ENCODE results near the gene VASH2. TPM values are rescaled to one million over a fixed set of nuclear protein-coding genes. Genes with fewer than 3 reads are reported as not detected.

The VASH2 gene
- total and polyA plus RNA-seq, 2 donors (not counting 1 experiment from before 2014, with no cell fraction given), result 0.06 TPM; not detected in 1

DNA sequence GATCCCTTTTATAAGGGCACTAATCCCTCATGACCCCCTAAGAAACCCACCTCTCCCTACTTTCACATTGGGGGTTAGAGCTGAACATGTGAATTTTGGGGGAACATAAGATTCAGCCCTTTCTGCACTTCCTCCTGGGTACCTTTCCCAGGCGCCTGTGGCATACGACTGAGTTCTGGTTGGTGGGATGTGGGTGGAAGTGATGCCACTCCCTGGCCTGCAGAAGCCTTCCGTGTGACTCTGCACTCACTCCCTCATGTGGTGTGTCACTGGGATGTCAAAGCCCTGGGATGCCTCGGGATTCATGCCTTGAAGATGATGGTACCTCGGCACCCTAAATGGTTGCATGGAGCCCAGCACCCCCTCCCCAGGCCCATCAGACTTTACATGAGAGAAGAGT lies 28.3 kb upstream of the VASH2 start:
- WGBS (ENCODE audit: insufficient coverage), result 86% methylated on average over 1 of the region's 5 CpGs
- ChIA-PET POLR2A (no interaction called here), CTCF (no interaction called here)
- H3K9me3 Mint-ChIP-seq (ENCODE audit: insufficient read depth), result peaks cover under 1% of the 10 kb centered on the region
- intact Hi-C loops (cut with micrococcal nuclease), result no loop called here
- no peak for TF ChIP-seq EZH2 (IDR thresholded peaks at IDR 0.05; ENCODE audit: borderline replicate concordance, insufficient read depth, low read depth, low read length, poor library complexity, severe bottlenecking)
- TF ChIP-seq, protein P1, sequence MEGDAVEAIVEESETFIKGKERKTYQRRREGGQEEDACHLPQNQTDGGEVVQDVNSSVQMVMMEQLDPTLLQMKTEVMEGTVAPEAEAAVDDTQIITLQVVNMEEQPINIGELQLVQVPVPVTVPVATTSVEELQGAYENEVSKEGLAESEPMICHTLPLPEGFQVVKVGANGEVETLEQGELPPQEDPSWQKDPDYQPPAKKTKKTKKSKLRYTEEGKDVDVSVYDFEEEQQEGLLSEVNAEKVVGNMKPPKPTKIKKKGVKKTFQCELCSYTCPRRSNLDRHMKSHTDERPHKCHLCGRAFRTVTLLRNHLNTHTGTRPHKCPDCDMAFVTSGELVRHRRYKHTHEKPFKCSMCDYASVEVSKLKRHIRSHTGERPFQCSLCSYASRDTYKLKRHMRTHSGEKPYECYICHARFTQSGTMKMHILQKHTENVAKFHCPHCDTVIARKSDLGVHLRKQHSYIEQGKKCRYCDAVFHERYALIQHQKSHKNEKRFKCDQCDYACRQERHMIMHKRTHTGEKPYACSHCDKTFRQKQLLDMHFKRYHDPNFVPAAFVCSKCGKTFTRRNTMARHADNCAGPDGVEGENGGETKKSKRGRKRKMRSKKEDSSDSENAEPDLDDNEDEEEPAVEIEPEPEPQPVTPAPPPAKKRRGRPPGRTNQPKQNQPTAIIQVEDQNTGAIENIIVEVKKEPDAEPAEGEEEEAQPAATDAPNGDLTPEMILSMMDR (IDR thresholded peaks at IDR 0.05), result no peak
- H3K4me2 ChIP-seq (replicated peaks; ENCODE audit: low read depth, low read length, poor library complexity, severe bottlenecking), result no peak overlapping the region
- H3K27me3 ChIP-seq (replicated peaks in 1 of 4; ENCODE audit: control extremely low read depth in 1 of 4, control insufficient read depth in 3 of 4, insufficient read depth in 4 of 4, low read length in 3 of 4), result peaks cover 0 to 2% (median 0%) of the 10 kb centered on the region in 4 experiments
- H3K27ac Mint-ChIP-seq, result no peak overlapping the region
- H3K4me1 Mint-ChIP-seq, result peaks cover 2% of the 10 kb centered on the region
- H3K27ac ChIP-seq (ENCODE audit: low read length in 2 of 2), result no peak overlapping the region
- H3K4me1 ChIP-seq (ENCODE audit: control insufficient read depth in 2 of 2, insufficient read depth in 2 of 2, low read length in 2 of 2), result no peaks in the 10 kb centered on the region
- no peaks in the 10 kb centered on the region for H4K20me1 ChIP-seq (ENCODE audit: control insufficient read depth, insufficient read depth, low read length, poor library complexity, severe bottlenecking)
- H3K9me3 ChIP-seq (ENCODE audit: control extremely low read depth in 1 of 3, control insufficient read depth in 2 of 3, insufficient read depth in 1 of 3, low read length in 2 of 3), result no peaks in the 10 kb centered on the region
- H2AFZ ChIP-seq (ENCODE audit: insufficient read depth, low read depth, low read length, poor library complexity, severe bottlenecking), result no peak overlapping the region
- no peaks in the 10 kb centered on the region for H3K79me2 ChIP-seq (ENCODE audit: control insufficient read depth, insufficient read depth, low read length)
- no peaks in the 10 kb centered on the region for H3K36me3 ChIP-seq (replicated peaks in 1 of 2; ENCODE audit: control extremely low read depth in 1 of 2, control insufficient read depth in 1 of 2, extremely low read depth in 1 of 2, insufficient read depth in 2 of 2, low read length in 1 of 2)
- H3K4me3 ChIP-seq (ENCODE audit: control extremely low read depth in 1 of 5, extremely low read depth in 1 of 5, insufficient read depth in 1 of 5, low read depth in 2 of 5, low read length in 4 of 5), result no peak overlapping the region
- H3K27me3 Mint-ChIP-seq, result peaks cover 13% of the 10 kb centered on the region
- DNase-seq (no peak), ATAC-seq (ENCODE audit: low read depth) (no peak)
- H3K9ac ChIP-seq (ENCODE audit: low read length), result no peak overlapping the region
- no peak overlapping the region for H3K4me3 Mint-ChIP-seq

DNA sequence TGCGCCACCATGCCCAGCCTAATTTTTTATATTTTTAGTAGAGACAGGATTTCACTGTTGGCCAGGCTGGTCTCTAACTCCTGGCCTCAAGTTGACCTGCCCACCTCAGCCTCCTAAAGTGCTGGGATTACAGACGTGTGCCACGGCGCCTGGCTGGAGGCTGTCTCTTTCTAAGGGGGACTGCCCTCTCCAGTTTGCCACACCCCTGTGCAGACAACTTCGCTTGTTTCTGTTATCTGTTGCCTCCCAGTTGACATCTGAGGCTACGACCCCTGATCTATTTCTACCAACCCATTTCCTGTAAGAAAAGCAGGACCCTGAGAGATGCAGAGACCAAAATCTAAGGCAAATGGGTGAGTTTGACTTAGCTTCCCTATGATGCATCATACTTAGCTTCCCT lies 24.0 kb upstream of the VASH2 start:
- POLR2A ChIA-PET, result no interaction called here

More for the DNA sequence above, 24.0 kb upstream of the VASH2 start:
- ATAC-seq (ENCODE audit: low read depth) (no peak), DNase-seq (no peak)
- H3K27ac ChIP-seq (ENCODE audit: low read length in 2 of 2), result no peak overlapping the region
- no peaks in the 10 kb centered on the region for H3K27me3 ChIP-seq (replicated peaks in 1 of 4; ENCODE audit: control extremely low read depth in 1 of 4, control insufficient read depth in 3 of 4, insufficient read depth in 4 of 4, low read length in 3 of 4)
- TF ChIP-seq EZH2 (IDR thresholded peaks at IDR 0.05; ENCODE audit: borderline replicate concordance, insufficient read depth, low read depth, low read length, poor library complexity, severe bottlenecking), result no peak
- TF ChIP-seq, protein P1 (IDR thresholded peaks at IDR 0.05), result no peak
- Mint-ChIP-seq H3K27me3 (peaks cover 5% of the 10 kb centered on the region), H3K4me1 (peaks cover 2% of the 10 kb centered on the region), H3K4me3 (no peak overlapping the region), H3K27ac (no peak overlapping the region), H3K9me3 (ENCODE audit: insufficient read depth) (peaks cover 2% of the 10 kb centered on the region)
- no peaks in the 10 kb centered on the region for H3K36me3 ChIP-seq (replicated peaks in 1 of 2; ENCODE audit: control extremely low read depth in 1 of 2, control insufficient read depth in 1 of 2, extremely low read depth in 1 of 2, insufficient read depth in 2 of 2, low read length in 1 of 2)
- CTCF ChIA-PET, result no interaction called here
- H2AFZ ChIP-seq (ENCODE audit: insufficient read depth, low read depth, low read length, poor library complexity, severe bottlenecking), result no peak overlapping the region
- no peak overlapping the region for H3K4me3 ChIP-seq (ENCODE audit: control extremely low read depth in 1 of 5, extremely low read depth in 1 of 5, insufficient read depth in 1 of 5, low read depth in 2 of 5, low read length in 4 of 5)
- 92% methylated on average over 5 of the region's 6 CpGs for WGBS (ENCODE audit: insufficient coverage)
- no peaks in the 10 kb centered on the region for H3K4me1 ChIP-seq (ENCODE audit: control insufficient read depth in 2 of 2, insufficient read depth in 2 of 2, low read length in 2 of 2)
- H3K4me2 ChIP-seq (replicated peaks; ENCODE audit: low read depth, low read length, poor library complexity, severe bottlenecking), result no peak overlapping the region
- intact Hi-C loops (cut with micrococcal nuclease), result no loop called here
- H3K79me2 ChIP-seq (ENCODE audit: control insufficient read depth, insufficient read depth, low read length), result no peaks in the 10 kb centered on the region
- no peaks in the 10 kb centered on the region for H4K20me1 ChIP-seq (ENCODE audit: control insufficient read depth, insufficient read depth, low read length, poor library complexity, severe bottlenecking)
- no peak overlapping the region for H3K9ac ChIP-seq (ENCODE audit: low read length)
- no peaks in the 10 kb centered on the region for H3K9me3 ChIP-seq (ENCODE audit: control extremely low read depth in 1 of 3, control insufficient read depth in 2 of 3, insufficient read depth in 1 of 3, low read length in 2 of 3)

Data from B cell (primary cell).